ENCODE results near the gene RBP5. TPM values are rescaled to one million over a fixed set of nuclear protein-coding genes. Genes with fewer than 3 reads are reported as not detected.
"Not testable (repeated sequence)": the region's sequence is repeated elsewhere in the genome, so short reads cannot be mapped to it uniquely, and the experiment has no call there.

The RBP5 gene
- total RNA-seq, 1 experiment from 2014 or later, result not detected

DNA sequence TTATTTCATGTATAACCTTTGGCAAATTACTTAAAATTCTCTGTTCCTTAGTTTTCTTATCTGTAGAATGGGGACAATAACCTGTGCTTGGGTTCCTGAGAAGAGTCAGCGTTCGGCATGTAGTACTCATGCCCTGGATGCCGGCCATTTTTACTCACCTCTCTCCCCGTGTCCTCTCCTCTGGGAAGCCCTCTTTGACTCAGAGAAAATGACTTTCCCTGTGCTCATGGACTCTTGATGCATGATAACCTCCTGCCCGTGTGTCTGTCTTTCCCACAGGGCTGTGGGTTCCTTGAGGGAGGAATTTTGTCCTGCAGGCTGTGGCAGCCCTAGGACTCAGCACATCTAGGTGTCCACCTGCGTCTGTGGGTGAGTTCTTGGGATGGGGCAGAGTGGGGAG is 13.8 kb downstream of the RBP5 start:
- Histone ChIP-seq H3K27me3 (0 out of 2 replicates have a peak, but pooled peaks cover 3% of the 10 kb centered on the region), H3K9me3 (no peaks in the 10 kb centered on the region), H3K36me3 (no peaks in the 10 kb centered on the region), H3K4me3 (no peak overlapping the region)
- no peak for DNase-seq

DNA sequence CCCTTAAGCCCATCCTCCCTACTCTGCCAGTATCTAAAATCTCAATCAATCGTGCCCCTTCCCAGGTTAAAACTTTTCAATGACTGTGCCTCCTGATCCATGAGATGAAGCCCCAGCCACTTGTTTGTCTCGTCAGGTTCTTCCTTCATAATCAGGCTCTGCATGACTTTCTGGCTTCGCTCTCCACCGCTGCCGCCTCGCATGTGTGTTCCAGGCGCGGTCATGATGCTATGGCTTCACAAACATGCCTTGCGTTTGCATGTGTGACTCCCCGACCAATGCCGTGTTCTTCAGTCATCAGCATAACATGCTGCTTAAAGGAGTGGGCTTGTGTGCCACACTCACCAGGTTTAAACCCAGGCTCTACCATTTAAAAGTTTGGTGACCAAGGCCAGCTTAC is 14.7 kb downstream of the RBP5 start:
- no peak overlapping the region for H3K4me3 ChIP-seq

DNA sequence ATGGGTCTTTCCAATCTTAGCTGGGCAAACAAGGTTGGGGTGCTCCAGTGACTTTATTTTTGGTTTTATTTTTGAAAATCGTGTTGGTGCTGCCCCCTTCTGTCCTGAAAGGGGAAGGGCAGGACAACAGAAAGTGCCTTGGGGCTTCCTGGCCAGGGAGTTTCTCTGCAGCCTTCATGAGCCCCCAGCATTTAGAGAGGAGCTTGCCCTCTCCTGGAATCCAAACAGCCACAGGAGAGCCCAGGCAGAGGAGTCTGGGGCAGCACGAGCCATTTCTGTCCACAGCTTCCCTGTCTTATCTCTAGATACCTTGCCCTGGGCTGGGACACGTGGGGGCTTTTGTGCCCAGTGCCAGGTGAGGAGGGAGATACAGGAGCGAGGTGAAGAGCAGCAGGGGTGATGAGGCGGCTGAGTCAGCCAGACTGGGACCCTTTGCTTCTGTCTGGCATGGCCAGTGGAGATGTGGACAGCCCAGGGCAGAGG is 15.3 kb downstream of the RBP5 start:
- Histone ChIP-seq H3K27me3 (0 out of 2 replicates have a peak, but pooled peaks cover 3% of the 10 kb centered on the region), H3K4me3 (no peak overlapping the region), H3K36me3 (no peaks in the 10 kb centered on the region), H3K9me3 (no peaks in the 10 kb centered on the region)
- DNase-seq, result no peak

More for the DNA sequence above, 14.7 kb downstream of the RBP5 start:
- no peak for DNase-seq
- Histone ChIP-seq H3K36me3 (no peaks in the 10 kb centered on the region), H3K9me3 (no peaks in the 10 kb centered on the region), H3K27me3 (0 out of 2 replicates have a peak, but pooled peaks cover 3% of the 10 kb centered on the region)

- Histone ChIP-seq H3K9me3 (no peaks in the 10 kb centered on the region), H3K36me3 (no peaks in the 10 kb centered on the region), H3K4me3 (no peak overlapping the region), H3K27me3 (no peaks in the 10 kb centered on the region)
- DNase-seq, result no peak
Measured at GRCh38 chr12:7112041-7112440, 16.6 kb downstream of the RBP5 start.

GRCh38 chr12:7110661-7111060 is 18.0 kb downstream of the RBP5 start:
- Histone ChIP-seq H3K4me3 (no peak overlapping the region), H3K27me3 (no peaks in the 10 kb centered on the region), H3K9me3 (peaks cover 6% of the 10 kb centered on the region; the same call in 1 of the 2 replicates), H3K36me3 (no peaks in the 10 kb centered on the region)
- DNase-seq, result no peak

DNA sequence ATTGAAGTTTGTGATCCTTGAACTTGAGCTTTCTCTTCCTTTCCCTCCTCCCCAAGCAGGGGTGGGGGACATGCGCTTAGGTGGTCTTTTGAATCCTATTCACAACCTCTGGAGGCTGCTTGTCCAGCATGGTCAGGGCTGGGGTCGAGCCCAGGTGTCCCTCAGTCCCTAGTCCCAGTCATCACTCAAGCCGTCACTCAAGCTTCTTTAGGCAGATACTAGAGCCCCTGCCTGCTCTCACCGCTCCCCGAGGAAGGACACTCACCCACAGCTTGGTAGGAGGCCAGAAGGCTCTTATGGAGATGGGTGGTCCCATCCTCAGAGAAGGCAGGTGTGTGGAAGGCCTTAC is 19.1 kb downstream of the RBP5 start:
- no peaks in the 10 kb centered on the region for H3K27me3 ChIP-seq
- H3K36me3 ChIP-seq, result no peaks in the 10 kb centered on the region
- no peak for DNase-seq
- H3K4me3 ChIP-seq, result no peak overlapping the region
- peaks cover 6% of the 10 kb centered on the region; the same call in 1 of the 2 replicates for H3K9me3 ChIP-seq

- peak; percentile 74 for DNase-seq
- Histone ChIP-seq H3K4me3 (peak within 1 kb of the TSS; percentile 29), H3K36me3 (no peaks in the 10 kb centered on the region), H3K9me3 (peaks cover 6% of the 10 kb centered on the region; the same call in 1 of the 2 replicates), H3K27me3 (no peaks in the 10 kb centered on the region)
Measured at GRCh38 chr12:7108796-7109571, 19.7 kb downstream of the RBP5 start, which contains the start of gene C1RL. Gene C1RL, minus strand, starts transcription at chr12:7109214. Its CDS starts 34 bp downstream, at chr12:7109180.

DNA sequence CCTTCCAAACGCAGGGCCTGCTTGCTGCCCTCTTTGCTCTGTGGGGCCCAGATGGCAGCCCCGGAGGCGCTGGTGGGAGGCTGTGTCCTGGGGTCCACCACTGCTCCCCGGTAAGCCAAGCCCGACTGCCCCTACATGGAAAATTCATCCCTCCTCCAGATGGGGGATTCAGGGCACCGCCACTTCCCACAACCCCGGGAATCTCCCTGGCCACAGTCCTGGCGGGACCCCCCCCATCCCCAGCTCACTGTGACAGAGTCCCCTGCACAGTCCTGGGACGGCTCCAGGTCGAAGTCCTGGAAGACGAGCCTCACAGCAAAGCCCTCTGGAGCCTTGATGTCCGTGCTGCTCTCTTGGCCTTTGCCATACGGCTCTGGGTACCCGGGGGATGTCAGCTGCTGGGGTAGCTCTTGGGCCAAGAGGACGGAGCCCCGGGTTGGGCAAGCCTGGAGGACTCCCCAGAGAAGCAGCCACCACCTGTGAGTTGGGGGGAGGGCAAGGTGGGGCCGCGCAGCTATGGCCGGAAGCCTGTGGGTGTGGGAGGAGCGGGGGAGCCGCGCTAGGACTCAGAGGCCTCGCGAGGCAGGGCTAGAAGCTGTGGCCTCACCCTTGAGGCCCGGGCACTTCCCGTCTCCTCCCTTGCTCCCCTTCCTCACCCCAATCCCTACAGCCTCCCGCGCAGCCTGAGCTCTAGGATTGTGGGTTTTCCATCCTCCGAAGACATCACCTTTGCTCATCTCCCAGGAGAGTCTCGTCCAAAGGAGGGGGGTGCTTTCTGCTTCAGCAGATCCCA is 20.5 kb downstream of the RBP5 start:
- Histone ChIP-seq H3K9me3 (peaks cover 6% of the 10 kb centered on the region; the same call in 1 of the 2 replicates), H3K27me3 (no peaks in the 10 kb centered on the region), H3K36me3 (no peaks in the 10 kb centered on the region), H3K4me3 (no peak overlapping the region)
- no peak for DNase-seq

GRCh38 chr12:7107636-7108002 is 21.1 kb downstream of the RBP5 start:
- DNase-seq, result no peak
- Histone ChIP-seq H3K9me3 (peaks cover 6% of the 10 kb centered on the region; the same call in 1 of the 2 replicates), H3K36me3 (no peaks in the 10 kb centered on the region), H3K4me3 (no peak overlapping the region), H3K27me3 (no peaks in the 10 kb centered on the region)

DNA sequence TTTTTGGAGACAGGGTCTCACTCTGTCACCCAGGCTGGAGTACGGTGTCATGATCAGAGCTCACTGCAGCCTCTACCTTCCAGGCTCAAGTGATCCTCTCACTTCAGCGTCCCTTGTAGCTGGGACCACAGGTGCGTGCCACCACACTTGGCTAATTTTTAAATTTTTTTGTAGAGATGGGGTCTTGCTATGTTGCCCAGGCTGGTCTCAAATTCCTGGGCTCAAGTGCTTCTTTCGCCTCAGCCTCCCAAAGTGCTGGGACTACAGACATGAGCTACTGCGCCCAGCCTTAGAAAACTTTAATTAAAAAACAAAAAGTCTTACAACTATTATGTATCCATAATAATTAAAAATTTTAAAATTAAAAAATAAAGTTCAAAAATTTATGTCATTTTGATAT is 21.5 kb downstream of the RBP5 start:
- H3K36me3 ChIP-seq, DNase-seq, H3K9me3 ChIP-seq, H3K4me3 ChIP-seq, H3K27me3 ChIP-seq: not testable (repeated sequence)

DNA sequence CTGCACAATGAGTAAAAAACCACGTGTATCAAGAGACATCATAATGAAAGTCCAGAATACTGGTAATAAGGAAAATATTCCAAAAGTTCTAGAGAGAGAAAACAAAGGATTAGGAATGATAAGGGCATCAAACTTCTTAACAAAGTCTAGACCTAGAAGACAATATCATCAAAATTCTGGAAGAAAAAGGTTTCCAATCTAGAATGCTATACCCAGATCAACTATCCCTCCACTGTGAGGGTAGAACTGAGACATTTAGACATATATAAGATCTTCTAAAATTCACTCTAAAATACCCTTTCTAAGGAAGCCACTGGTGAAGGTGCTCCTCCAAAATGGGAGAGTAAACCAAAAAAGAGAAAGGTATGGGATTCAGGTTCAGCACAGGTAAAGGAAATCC is 22.6 kb downstream of the RBP5 start:
- Histone ChIP-seq H3K36me3 (no peaks in the 10 kb centered on the region), H3K9me3 (peaks cover 6% of the 10 kb centered on the region; the same call in 1 of the 2 replicates)

DNA sequence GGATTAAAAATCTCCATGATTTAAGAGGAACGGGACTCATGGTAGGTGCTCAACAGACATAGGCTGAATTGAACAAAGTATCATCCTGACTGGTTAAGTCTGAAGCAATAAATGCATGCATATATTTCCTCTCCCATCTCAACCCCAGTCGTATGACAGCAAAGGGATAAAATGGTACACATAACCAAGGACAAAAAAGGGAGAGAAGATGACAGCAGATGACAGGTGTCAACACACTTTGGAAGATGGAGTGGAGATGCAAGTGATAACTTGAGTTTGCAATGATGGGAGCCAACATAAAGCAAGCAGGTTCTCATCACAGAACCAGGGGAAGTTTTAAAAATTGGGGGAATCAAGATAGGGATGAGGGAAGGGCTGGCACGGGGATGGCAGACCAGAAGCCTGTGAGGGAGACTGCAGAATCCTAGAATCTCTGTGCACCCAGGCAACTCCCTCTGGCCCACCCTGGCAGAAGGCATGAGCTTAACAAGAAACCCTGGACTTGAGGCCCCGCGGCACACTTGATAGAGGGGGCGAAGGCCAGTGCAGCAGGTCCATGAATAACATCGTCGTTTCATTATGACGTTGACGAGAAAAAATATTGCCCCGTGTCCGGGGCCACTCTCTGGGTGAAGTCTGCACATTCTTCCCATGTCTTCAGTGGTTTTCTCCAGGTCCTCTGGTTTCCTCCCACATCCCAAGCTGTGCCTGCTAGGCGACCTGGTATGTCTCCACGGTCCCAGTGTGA is 24.7 kb downstream of the RBP5 start:
- Histone ChIP-seq H3K27me3 (no peaks in the 10 kb centered on the region), H3K4me3 (no peak overlapping the region), H3K9me3 (peaks cover 6% of the 10 kb centered on the region; the same call in 1 of the 2 replicates), H3K36me3 (no peaks in the 10 kb centered on the region)
- no peak for DNase-seq

More for the DNA sequence above, 22.6 kb downstream of the RBP5 start:
- Histone ChIP-seq H3K4me3 (no peak overlapping the region), H3K27me3 (no peaks in the 10 kb centered on the region)
- no peak for DNase-seq

GRCh38 chr12:7102582-7102981 is 26.1 kb downstream of the RBP5 start:
- H3K27me3 ChIP-seq, result no peaks in the 10 kb centered on the region
- no peak overlapping the region for H3K4me3 ChIP-seq
- H3K36me3 ChIP-seq, result no peaks in the 10 kb centered on the region
- H3K9me3 ChIP-seq, result peaks cover 6% of the 10 kb centered on the region; the same call in 1 of the 2 replicates
- DNase-seq, result no peak

DNA sequence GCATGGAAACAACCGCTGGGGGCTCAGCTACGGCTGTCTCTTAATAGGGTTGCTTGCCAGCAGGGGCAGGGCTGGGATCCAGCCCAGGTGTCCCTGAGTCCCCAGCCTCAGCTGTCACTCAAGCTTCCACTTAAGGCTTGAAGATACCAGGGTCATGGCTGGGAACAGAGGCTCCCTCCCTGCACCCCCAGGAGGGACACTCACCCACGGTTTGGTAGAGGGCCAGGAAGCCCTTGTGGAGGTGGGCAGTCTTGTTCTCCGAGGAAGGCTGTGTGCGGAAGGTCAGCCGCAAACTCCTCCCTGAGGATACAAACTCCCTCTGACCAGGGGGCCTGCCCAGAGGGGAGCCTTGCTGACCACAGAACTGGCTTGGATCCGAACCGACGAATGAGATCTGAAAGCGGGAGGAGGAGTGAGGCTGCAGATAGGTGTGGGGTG is 27.0 kb downstream of the RBP5 start:
- DNase-seq, result no peak
- Histone ChIP-seq H3K9me3 (peaks cover 6% of the 10 kb centered on the region; the same call in 1 of the 2 replicates), H3K4me3 (no peak overlapping the region), H3K27me3 (no peaks in the 10 kb centered on the region), H3K36me3 (no peaks in the 10 kb centered on the region)

- DNase-seq, result no peak
- H3K27me3 ChIP-seq, result no peaks in the 10 kb centered on the region
- H3K36me3 ChIP-seq, result no peaks in the 10 kb centered on the region
- no peak overlapping the region for H3K4me3 ChIP-seq
- peaks cover 4% of the 10 kb centered on the region; the same call in 1 of the 2 replicates for H3K9me3 ChIP-seq
Measured at GRCh38 chr12:7101047-7101693, 27.5 kb downstream of the RBP5 start.

DNA sequence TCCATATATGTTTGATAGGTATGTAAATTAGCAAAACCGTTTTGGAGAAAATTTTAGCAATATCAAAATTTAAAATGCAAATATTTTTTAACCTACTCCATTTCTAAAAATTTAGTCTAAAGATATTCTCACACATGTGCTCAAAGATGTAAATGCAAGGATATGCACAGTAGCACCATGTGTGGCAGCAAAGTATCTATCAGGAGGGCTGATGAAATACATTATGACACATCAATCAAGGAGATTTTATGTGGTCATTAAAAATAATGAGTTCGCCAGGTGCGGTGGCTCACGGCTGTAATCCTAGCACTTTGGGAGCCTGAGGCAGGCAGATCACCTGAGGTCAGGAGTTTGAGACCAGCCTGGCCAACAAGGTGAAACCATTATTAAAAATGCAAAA is 28.4 kb downstream of the RBP5 start:
- no peaks in the 10 kb centered on the region for H3K27me3 ChIP-seq
- no peak overlapping the region for H3K4me3 ChIP-seq
- no peak for DNase-seq
- H3K9me3 ChIP-seq, result no peaks in the 10 kb centered on the region
- H3K36me3 ChIP-seq, result no peaks in the 10 kb centered on the region

Data from MG63 (cell line).